GM12875 (cell line): ENCODE measurements around the gene TBC1D22A.

ENCODE experiments used
- H3K4me3 ChIP-seq: one replicate; pipeline ENCODE4 v1.5.1; 2011; ENCODE audit warnings: low read depth, low read length, control low read depth
- TF ChIP-seq, protein P1 (sequence below): IDR thresholded peaks from 2 replicates; pipeline ENCODE4 v1.5.1; 2011; ENCODE audit warnings: low read depth, mild to moderate bottlenecking, control low read depth, inconsistent platforms, low read length, moderate library complexity, borderline replicate concordance; ENCODE audit not compliant: insufficient read depth

Gene TBC1D22A

DNA sequence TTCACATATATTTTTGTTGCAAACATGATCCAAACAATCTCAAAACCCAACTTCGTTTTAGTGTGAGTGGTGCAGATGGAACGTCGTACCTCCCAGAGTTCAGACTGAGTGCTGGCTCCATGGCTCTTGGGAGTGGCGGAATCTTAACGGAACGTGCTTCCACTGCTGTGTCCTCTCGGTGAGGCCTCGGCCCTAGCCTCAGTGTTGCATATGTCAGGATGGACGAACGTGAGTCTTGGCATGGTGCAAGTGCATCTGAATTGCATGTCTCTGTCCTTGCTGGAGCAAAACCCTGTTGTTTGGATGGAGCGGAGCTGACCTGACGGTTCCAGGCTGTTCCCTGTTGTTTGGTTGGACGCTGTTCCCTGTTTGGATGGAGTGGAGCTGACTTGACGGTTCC is 306.8 kb downstream of the TBC1D22A start:
- TF ChIP-seq, protein P1, sequence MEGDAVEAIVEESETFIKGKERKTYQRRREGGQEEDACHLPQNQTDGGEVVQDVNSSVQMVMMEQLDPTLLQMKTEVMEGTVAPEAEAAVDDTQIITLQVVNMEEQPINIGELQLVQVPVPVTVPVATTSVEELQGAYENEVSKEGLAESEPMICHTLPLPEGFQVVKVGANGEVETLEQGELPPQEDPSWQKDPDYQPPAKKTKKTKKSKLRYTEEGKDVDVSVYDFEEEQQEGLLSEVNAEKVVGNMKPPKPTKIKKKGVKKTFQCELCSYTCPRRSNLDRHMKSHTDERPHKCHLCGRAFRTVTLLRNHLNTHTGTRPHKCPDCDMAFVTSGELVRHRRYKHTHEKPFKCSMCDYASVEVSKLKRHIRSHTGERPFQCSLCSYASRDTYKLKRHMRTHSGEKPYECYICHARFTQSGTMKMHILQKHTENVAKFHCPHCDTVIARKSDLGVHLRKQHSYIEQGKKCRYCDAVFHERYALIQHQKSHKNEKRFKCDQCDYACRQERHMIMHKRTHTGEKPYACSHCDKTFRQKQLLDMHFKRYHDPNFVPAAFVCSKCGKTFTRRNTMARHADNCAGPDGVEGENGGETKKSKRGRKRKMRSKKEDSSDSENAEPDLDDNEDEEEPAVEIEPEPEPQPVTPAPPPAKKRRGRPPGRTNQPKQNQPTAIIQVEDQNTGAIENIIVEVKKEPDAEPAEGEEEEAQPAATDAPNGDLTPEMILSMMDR: no peak
- no peak overlapping the region for H3K4me3 ChIP-seq

DNA sequence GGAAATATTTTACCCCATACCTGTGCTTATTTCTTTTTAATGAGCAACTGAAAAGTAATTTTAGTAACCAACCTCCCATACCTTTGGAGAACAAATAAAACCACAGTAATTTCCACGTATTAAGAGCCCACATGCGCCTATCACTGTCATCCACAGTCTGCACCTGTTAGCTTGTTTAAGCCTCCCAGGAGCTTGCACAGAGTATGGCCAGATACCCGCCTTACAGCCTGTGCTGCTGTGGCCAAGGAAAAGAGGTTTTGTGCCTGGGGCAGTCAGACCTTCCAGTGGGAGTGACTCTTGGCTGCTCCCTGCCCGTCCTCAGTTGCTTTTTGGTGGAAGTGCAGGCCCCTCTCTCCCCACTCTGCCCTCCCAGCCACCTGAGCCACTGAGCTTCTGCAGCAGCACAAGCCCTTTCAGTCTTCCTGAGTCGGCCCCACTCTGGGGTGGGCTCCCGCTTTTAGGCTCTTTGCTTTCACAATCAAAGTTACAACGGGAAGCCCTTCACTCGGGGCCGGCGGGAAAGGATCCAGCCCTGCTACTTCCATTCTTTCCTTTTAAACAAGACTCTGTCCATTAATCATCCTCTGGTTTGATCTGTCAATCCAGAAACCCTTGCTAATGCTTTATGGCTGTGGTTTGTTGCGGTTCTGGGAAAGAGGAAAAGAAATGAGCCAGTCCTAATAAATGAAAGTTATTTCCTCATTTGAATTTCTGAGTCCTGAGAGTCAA is 308.8 kb downstream of the TBC1D22A start:
- no peak overlapping the region for H3K4me3 ChIP-seq
- TF ChIP-seq, protein P1: no peak

DNA sequence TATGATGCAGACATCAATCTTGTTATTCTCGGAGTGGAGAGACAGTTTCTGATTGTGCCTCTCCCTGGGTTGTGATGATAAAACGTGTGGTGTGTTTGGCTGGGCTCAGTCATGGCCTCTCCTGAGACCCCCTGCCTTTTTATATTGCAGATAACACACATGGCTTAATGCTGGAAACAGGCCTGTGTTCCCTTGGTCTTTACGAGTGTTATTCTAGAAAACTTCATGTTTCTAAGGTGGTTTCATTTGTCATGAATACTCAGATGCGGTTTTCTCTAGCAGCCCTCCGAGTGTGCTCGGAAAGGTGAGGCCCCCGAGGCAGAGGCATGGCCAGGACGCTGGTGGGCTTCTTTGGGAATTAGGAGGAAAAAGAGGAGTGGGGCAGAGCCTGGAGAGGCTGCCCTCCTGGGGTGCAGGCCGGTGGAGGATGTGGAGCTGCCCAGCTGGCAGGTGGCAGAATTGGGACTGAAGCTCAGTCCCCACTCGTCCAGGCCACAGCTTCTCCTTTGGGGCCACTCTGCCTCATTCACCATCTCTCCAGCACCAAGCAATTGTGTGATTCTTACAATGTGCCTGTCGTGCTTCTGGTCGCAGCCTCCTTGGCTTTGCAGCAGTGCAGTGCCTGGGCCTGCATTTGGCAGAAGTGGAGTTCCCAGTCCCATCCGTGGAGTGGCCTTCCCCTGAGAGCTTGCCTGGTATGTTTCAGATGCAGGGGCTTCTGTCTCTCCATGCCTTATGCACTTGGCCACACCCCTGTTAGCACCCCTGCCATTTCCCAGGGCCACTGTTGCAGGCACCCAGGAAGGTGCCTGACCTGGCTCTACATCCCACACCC is 309.6 kb downstream of the TBC1D22A start:
- TF ChIP-seq, protein P1: no peak
- no peak overlapping the region for H3K4me3 ChIP-seq

DNA sequence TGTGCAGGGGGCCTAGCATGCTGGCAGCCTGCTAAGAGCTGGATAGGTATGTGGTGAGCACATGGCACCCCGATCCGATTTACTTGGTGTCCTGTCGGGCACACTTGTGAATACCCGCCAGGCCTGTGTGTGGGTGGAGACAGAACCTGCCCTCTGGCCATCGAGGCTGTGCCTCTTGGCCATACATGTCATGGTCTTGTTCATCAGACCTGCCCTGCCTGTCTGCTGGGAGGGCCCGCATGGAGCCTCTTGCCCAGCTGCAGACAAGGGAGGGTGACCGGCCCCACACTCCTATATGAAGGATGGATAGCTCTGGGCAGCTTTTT is 310.2 kb downstream of the TBC1D22A start:
- TF ChIP-seq, protein P1: no peak

DNA sequence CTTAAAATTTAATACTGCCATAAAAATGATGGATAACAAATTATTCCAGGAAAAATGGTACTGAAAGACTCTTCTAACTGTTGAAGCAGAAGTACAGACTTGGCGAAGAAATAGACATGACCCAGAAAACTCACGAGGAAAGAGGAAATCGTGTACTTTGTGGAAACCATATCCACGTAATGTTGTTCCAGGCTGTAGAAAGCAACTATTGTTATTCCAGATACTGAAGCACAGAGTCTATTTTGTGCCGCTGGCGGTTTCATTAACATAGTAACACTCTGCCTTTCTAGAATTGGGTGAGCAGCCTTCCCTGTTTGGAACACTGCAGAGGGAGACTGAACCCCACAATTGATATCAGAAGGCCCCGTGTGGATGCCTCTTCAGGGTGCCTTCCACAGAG is 310.6 kb downstream of the TBC1D22A start:
- TF ChIP-seq, protein P1: no peak
- no peak overlapping the region for H3K4me3 ChIP-seq

More for the DNA sequence above, 310.2 kb downstream of the TBC1D22A start:
- H3K4me3 ChIP-seq: no peak overlapping the region

DNA sequence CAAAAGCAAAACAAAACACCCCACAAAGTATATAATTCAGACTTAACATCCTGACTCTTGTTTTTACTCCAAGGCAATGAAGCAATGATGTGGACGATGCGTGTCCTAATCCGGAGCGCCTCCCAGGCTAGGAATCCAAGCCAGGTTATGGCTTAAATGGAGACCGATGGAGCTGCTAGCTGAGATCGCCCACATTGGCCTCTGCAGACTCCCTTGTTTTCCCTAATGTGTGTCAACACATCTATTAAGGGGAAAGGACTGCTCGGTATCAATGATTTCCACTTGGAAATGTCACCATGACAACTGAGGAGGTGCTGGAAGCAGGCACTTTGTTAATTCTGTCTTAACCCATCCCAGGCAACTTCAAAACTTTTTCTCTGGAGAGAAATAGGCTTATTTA is 311.7 kb downstream of the TBC1D22A start:
- no peak overlapping the region for H3K4me3 ChIP-seq
- TF ChIP-seq, protein P1: no peak

DNA sequence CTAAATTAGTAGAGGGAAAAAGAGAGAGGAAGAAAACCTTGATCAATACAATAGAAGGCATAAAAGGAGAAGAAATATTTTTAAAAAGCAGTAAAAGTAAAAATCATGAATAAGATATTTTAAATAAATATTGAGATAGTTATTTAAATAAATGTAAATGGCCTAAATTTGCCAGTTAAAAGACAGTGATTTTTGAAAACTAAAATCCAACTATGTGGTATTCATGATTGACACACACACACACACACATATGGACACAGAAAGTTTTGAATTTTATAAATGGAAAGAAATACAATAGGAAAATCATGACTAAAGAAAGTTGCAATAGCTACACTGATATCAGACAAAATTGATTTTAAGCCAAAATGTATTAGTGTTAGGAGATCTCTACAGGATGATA is 313.1 kb downstream of the TBC1D22A start:
- TF ChIP-seq, protein P1: no peak

More for the DNA sequence above, 313.1 kb downstream of the TBC1D22A start:
- no peak overlapping the region for H3K4me3 ChIP-seq
